C4-2B (cell line): ENCODE data around the gene ETS1.

Experiments used
- CTCF ChIP-seq: fragments of 450-650 bp; conservative IDR thresholded peaks from 2 replicates; pipeline ENCODE4 v1.5.1; 2017; ENCODE audit warnings: mild to moderate bottlenecking
- ZFX ChIP-seq: fragments of 450-650 bp; IDR thresholded peaks from 2 replicates; pipeline ENCODE4 v1.6.1; 2017

GRCh38 chr11:128573638-128574037 is 13.7 kb downstream of the ETS1 start:
- TF ChIP-seq CTCF (no peak), ZFX (no peak)
